Gastrocnemius medialis (tissue), 4 donors: ENCODE data around the gene GCNT1.

Experiments
- CTCF ChIP-seq, 5 experiments: fragments of 450-650 bp in 3 of 5; fragments of 200-600 bp in 2 of 5; sonication (generic) in 2 of 5; IDR thresholded peaks in 4 of 5; conservative IDR thresholded peaks in 1 of 5; 1 replicate in 4 of 5; 2 replicates in 1 of 5; pipeline ENCODE4 v1.5.1; 2016 to 2019; ENCODE audit warnings: antibody characterized with exemption in 5 of 5, mild to moderate bottlenecking in 3 of 5, moderate library complexity in 3 of 5
- POLR2A ChIP-seq, 2 donors: fragments of 450-650 bp; IDR thresholded peaks; one replicate each; pipeline ENCODE4 v1.6.1; 2017; ENCODE audit warnings: antibody characterized with exemption in 2 of 2, mild to moderate bottlenecking in 2 of 2, moderate library complexity in 2 of 2

- no peak for TF ChIP-seq CTCF (IDR thresholded peaks at IDR 0.05 in 4 of 5, conservative IDR thresholded peaks at IDR 0.05 in 1 of 5)
- TF ChIP-seq POLR2A (IDR thresholded peaks at IDR 0.05) = no peak
Observed at GRCh38 chr9:76459694-76460635, 983 bp downstream of the GCNT1 start.
